GM19455 (cell line): ENCODE results near the gene PDGFD.

Source experiments
- ATAC-seq: cut with Tn5 transposase; IDR thresholded peaks from one replicate; pipeline ENCODE4 v1.9.1; 2021; ENCODE audit not compliant: unreplicated experiment

Gene PDGFD

GRCh38 chr11:104164028-104164520, at the start of gene PDGFD:
TSS of gene PDGFD (minus strand) at chr11:104164147.
- ATAC-seq = peak; percentile 97

GRCh38 chr11:104206936-104207335, 43.0 kb upstream of the PDGFD start:
- ATAC-seq = no peak

DNA sequence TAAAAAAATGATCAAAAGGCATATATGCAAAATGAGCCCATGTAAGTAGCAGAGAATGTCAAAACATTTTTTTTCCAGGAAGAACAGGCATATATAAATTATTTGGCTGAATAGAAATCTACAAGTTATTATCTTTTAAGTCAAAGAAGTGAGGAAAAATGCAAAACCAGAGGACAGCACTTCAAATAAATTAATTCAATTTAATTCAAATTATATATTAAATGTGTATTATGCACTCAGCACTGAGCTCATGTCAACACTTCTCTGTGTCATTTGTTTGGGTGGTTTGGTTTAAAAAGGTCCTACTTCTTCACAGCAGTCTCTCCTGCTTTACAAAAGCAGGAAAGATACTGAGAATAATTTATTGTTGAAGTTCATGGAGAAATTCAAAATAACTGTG, 41.9 kb upstream of the PDGFD start:
- no peak for ATAC-seq

DNA sequence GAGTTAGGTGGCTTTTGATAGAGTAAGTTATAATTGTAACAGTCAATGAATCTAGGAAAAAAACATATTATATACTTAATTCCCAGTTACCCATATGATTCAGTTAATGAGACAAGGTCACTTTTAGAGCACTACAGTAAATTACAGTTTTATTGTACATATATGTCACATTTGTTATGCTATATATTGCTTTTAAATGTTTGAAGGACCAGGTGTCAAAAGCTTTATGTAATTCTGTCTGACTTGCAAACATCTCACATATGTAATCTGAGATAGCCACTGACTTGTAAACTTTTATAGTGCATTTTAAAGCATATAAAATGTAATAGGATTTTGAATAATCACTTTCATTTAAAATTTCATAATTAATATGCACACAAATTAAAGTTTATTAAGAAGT, 36.7 kb upstream of the PDGFD start:
- ATAC-seq = no peak

- no peak for ATAC-seq
Measured at GRCh38 chr11:104199053-104199452, 35.1 kb upstream of the PDGFD start.

DNA sequence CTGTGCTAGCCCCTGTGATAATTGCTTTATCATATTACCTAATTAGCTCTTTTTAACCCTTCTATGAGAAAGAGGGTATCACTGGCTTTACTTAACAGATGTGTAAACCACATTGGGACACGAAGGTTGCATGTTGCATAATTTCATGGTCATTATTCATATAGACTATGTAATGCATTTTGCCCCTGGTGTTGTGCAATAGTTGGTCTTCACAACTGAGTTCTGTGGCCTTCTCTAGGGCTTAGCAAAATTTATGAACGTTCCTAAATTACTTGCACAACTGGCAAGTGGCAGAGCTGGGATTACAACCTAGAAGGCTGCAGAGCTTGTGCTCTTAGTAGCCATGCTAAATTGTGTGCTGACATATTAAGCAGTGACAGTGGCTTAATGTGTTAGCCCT, 34.6 kb upstream of the PDGFD start:
- ATAC-seq = no peak

- ATAC-seq = no peak
Measured at GRCh38 chr11:104191124-104191523, 27.2 kb upstream of the PDGFD start.

DNA sequence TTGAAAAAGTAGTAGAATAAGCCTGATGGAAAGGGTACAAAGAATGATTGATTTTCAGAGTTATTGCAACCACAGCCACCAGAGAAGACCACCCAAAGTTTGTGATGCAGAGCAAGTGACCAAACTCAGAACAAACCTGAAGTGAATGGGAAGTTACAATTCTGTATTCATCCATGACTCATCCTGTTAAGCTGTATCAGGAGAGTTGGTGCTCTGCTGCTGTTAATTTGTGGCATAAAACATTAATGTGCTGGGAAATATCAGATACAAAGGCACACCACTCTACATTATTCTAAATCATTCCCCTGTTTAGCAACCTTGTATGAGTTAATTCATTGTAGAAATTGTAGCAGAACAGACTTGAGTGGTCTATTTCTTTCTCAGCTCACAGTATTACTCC, 19.6 kb upstream of the PDGFD start:
- ATAC-seq = no peak

DNA sequence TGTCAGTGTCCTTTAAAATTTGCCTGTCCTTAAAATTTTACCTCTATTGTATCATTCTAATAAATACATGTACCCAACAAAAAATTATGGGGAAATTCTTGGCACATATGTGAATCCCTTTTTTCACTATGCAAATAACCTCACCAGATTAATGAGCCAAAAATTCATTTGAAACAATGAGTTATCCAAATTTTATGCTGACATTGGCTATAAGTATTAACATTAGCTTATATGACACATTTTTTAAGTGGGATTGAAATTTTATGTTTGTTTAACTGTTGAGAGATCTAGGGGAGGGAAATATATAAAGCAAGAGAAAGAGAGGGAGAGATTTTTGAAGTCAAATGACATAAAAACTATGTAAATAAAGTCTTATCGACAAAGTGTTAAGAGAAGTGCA, 11.8 kb upstream of the PDGFD start:
- no peak for ATAC-seq

- no peak for ATAC-seq
Measured at GRCh38 chr11:104169091-104169490, 5.1 kb upstream of the PDGFD start.

GRCh38 chr11:104165014-104165413, 1.1 kb upstream of the PDGFD start:
- no peak for ATAC-seq

- peak; percentile 40 for ATAC-seq
Measured at GRCh38 chr11:104163100-104164027, 583 bp downstream of the PDGFD start.

DNA sequence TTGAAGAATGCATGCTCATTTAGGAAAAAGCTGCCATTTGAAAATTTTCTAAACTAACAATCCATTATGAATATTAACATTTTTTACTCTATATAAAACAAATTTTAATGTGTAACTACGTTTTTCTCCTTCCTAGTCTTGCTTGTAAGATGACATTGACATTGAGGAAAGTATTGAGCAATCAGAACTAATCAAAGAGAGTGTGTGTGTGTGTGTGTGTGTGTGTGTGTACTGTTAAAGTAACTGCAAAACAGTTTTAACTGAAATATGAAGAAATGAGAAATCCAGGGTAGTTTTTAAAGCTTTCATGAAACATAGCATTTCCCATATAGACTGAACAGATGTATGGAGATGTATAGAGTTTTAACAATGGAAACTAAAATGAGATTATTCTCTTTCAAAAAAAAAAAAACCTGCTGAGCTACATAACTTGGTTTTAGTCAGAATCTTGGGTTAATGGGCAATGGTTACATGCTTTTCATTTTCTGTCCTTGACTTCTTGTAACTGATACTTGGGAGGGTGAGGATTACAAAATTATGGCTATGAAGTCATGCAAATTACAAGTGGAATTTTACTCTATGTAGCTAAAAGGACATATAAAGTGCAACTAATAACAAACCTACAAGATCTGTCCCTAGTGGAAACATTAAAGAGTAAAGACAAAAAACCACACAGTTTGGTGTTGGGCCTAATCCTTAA, 2.0 kb downstream of the PDGFD start:
- no peak for ATAC-seq

DNA sequence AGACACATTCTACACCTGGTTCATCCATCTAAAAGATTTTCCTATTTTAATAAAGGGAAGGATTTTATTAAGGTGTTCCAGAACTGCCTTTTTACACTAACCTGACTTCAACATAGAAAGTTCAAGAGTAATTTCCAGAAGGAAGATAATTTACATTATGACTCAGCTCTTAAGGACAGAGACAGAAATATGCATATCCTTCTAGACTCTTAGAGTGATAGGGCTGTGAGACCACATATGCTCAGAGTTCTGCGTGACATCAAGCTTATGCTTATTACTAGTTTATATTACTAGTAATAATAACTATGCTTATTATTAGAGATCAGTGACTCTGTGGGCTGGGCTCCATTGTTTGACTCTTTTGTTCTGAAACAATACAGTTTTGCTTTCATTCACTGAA, 4.6 kb downstream of the PDGFD start:
- ATAC-seq = no peak

DNA sequence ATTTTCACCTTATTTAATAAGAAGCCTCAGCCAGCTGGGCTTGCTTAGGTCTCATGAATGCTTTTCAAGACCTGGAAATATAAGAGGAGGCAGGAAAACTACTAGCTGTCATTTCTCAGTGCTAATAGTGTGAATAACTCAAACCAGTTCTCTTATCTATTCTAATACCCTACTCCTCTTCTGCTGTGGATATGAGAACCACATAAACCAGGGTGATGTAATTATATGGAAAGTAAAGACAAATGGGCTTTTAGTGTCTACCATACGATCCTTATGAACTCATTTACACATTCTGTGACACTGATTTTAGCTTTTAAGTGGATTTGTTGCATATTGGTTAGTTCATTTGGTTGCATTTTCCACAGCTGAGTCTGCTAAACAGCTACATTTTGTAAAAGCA, 8.6 kb downstream of the PDGFD start:
- no peak for ATAC-seq

DNA sequence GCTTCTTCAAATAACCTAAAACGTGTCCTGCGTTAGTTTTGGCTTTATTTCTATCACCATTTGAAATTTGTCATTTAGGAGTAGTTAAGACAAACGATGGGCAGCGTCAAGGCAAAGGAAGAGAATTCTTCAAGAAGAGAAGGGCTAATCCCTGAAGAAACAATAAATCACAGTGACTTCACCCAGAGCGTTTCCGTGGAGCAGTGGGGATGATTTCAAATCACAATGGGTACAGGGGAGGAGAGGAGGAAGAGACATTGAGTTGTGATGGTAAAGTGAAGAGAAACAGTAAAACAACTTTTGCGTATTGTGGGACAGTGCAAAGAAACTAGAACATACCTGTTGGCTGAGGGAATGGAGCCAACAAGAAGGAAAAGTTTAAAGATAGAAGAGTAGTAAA, 9.7 kb downstream of the PDGFD start:
- ATAC-seq = no peak

GRCh38 chr11:104152941-104153505, 10.9 kb downstream of the PDGFD start:
- ATAC-seq = no peak

- ATAC-seq = no peak
Measured at GRCh38 chr11:104151404-104152204, 12.3 kb downstream of the PDGFD start.

DNA sequence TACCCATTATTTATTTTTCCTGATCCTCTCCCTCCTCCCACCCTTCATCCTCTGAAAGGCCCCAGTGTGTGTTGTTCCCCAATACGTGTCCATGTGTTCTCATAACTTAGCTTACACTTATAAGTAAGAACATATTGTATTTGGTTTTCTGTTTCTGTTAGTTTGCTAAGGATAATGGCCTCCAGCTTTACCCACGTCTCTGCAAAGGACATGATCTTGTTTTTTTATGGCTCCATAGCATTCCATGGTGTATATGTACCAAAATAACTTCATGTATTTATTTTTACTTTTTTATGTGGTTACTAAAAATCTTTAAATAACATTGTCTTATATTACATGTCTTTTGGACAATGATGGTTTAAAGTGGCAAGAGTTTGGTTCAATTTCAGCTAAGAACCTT, 15.2 kb downstream of the PDGFD start:
- no peak for ATAC-seq

DNA sequence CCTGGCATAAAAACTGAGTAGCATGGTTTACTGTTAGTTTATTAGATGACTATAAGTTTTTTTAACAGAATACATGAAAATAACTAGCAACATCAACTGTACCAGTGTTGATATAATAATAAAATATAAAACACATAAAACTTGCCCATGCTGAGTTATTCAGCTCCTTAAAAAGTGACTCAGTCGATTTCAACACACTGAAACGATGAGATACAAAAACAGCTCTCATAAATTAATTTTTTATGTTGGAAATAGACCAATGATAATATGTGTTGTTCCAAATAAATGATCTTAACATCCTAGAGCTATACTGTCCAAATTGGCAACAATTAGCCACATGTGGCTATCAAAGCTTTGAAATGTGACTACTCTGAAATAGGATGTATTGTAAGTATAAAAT, 15.9 kb downstream of the PDGFD start:
- no peak for ATAC-seq

GRCh38 chr11:104146943-104147342, 17.0 kb downstream of the PDGFD start:
- ATAC-seq = no peak
